NOMO-1 (cell line): Measurements from ENCODE around the gene NCAPG2.

Source experiments
- DNase-seq, 2 experiments: peaks; one replicate each; lab custom pipeline; 2025; ENCODE audit not compliant: unreplicated experiment in 2 of 2; lab: John Stamatoyannopoulos, UW

Gene NCAPG2

GRCh38 chr7:158704524-158705233 lies at the start of gene NCAPG2:
Gene NCAPG2, minus strand, starts transcription at chr7:158704804. Its CDS starts 2,905 bp downstream, at chr7:158701899.
- peak; percentile 88 to 90 for DNase-seq

- no peak for DNase-seq
Observed at GRCh38 chr7:158753900-158754299, 49.3 kb upstream of the NCAPG2 start.

- DNase-seq: no peak
Observed at GRCh38 chr7:158751751-158752150, 47.1 kb upstream of the NCAPG2 start.

GRCh38 chr7:158751199-158751598 lies 46.6 kb upstream of the NCAPG2 start:
- no peak for DNase-seq

- DNase-seq: no peak
Observed at GRCh38 chr7:158750702-158751101, 46.1 kb upstream of the NCAPG2 start.

DNA sequence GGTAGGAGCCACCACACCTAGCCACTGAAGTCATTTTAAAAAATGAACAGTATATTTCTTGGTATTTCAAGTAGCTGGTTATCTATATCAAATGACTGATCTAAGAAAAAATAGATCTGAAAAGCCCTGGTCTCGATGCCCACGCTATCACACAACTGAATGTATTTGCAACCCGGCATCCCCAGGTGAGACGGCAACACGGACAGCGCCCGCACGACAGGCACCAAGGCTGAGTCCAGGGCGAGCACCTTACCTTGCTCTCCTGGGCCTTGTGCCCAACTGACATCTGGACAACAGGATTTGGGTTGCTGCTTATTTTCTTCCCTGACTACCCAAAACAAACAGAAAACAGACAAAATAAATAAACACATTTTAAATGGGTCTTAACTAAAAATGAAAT lies 44.8 kb upstream of the NCAPG2 start:
- no peak for DNase-seq

DNA sequence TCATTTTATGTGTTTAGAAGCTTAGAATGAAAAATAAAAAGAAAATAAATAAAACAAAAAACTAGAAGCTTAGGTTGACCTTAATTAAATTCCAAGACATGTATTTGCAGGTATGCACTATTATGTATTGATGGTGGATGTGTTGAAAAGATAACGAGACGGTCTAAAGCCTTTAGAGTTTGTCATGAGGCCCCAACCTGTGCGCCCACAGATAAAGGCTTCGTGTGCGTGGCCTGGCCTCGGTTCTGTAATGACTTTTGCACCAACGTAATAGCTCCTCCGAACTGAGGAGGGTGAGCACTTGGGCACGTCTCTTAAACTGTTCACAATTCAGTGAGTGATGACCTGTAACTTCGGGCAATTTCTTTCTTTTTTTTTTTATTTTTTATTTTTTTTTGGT lies 43.7 kb upstream of the NCAPG2 start:
- DNase-seq: no peak

DNA sequence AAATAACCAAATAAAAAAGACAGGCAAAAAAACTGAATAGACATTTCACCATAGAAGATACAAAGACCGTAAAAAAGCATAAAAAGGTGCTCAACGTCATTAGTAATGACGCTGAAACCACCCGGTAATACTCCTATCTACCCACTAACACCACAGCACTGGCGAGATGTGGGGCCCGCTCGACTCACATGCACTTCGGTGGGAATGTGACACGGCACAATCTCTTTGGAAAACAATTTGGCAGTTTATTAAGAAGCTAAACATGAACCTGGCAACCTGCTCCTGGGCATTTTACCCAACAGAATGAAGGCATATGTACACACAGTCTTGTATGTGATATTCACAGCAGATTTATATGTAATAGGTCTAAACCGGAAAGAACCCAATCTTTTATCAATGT lies 42.8 kb upstream of the NCAPG2 start:
- no peak for DNase-seq

GRCh38 chr7:158746957-158747356 lies 42.4 kb upstream of the NCAPG2 start:
- DNase-seq: no peak

DNA sequence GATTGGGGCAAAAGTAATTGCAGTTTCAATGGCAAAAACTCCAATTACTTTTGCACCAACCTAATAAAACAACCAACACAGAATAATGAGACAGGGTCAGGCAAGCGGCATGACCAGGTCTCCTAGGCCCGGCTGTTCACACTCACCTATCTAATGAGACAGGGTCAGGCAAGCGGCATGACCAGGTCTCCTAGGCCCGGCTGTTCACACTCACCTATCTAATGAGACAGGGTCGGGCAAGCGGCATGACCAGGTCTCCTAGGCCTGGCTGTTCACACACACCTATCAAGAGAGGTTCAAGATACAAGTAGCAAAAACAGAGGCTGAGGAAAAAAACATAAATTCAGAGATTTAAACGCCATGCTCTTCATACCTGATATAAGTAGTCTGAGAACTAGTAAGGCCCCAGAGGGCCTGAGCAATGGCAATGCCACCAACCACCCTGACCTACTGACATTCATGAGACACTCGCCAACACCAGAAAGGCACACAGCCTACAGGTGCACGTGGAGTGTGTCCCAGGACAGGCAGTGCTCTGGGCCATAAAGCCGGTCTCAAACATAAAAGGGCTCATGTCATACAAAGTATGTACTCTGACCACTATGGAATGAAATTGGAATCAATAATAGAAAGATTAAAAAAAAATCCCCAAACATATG lies 40.6 kb upstream of the NCAPG2 start:
- DNase-seq: no peak

DNA sequence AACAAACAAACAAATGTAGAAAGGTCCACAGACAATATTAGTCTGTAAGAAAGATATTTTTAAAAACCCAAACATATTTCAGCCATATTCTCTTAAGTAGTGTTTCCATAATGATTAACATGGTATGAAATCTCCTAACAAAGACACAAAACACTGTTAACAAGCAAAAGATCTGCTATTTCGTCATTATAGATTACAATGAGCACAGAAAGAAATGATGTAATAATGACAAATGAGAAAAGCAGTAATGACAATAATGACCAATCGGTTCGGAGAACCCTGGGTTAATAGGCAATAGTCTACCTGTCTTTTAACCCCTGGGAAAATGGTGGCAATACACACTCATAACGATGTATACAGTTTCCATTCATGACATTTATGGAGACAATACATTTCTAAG lies 39.5 kb upstream of the NCAPG2 start:
- no peak for DNase-seq

GRCh38 chr7:158743219-158743618 lies 38.6 kb upstream of the NCAPG2 start:
- no peak for DNase-seq

- no peak for DNase-seq
Observed at GRCh38 chr7:158742065-158742821, 37.6 kb upstream of the NCAPG2 start.

DNA sequence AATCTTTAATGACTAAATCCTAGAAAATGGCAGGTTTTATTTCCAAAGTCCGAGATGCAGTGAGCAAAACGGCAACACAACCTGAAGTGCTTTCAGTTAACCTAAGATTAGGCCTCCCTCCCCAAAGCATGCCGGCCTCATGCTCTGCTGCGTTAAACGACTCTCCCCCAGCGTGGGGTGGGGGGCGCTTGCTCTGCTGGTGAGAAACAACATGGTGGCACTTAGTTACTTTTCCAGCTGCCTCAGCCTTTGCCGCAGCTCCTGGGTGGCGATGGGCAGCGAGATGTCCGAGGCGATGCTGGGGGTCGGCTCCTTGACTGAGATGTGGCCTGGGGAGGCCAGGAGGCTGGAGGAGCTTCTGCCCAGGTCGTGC lies 36.7 kb upstream of the NCAPG2 start:
- DNase-seq: no peak

- no peak for DNase-seq
Observed at GRCh38 chr7:158740657-158741293, 36.2 kb upstream of the NCAPG2 start.

- peak; percentile 64 to 72 for DNase-seq
Observed at GRCh38 chr7:158740013-158740656, 35.5 kb upstream of the NCAPG2 start.

GRCh38 chr7:158738841-158739240 lies 34.2 kb upstream of the NCAPG2 start:
- DNase-seq: no peak

- DNase-seq: no peak
Observed at GRCh38 chr7:158737064-158737695, 32.6 kb upstream of the NCAPG2 start.

DNA sequence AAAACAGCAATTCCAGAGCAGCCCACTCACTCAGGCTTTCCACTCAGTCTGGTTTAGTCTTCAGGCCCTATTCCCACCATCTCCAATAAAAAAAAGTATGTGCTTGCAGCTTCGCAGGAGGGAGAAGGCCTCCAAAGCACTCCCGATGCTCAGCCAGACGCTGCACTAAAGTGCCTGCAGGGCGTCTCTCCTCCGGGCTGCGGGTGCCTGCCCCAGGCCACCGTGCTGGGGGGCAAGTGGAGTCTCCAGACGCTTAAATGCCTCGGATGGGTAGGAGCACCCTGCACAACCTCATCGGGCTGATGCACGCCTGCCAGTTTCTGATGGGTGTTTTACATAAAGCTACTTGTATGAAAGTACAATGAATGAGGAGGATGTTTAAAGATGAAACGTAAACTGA lies 31.3 kb upstream of the NCAPG2 start:
- DNase-seq: no peak

DNA sequence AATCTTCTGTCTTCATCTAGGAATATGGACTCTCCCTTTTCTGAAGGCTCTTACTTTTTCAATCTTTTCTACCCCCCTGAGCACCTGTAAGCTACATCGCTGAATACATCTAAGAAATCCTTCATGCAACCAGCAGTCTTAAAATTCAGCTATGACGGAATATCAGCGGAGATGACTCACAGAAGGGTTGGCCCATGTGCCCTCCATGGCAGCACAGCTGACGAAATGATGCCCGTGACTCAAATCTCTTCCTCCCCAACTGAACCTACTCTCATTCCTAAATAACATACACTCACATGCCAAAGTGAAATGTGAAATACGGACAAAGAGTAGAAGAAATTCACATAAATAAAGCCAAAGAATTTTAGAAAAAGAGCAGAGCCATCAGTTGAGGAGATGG lies 30.3 kb upstream of the NCAPG2 start:
- no peak for DNase-seq
